SJSA1 (cell line): ENCODE results near the gene KRTAP10-2. TPM values are rescaled to one million over a fixed set of nuclear protein-coding genes. Genes with fewer than 3 reads are reported as not detected.
A peak's percentile ranks its signal among the peaks of the same experiment; 100 is the strongest.

Experiments used
- DNase-seq, 2 experiments: peaks; one replicate each; pipeline ENCODE4 v3.0.0-alpha.2; 2015 to 2020; ENCODE audit warnings: low spot score in 2 of 2, low read depth in 1 of 2
- H3K27ac ChIP-seq: fragments of 250-450 bp; sonication (Bioruptor Pico); 2 replicates; pipeline ENCODE4 v1.5.1; 2020; ENCODE audit warnings: mild to moderate bottlenecking, moderate library complexity
- H3K27me3 ChIP-seq: fragments of 250-450 bp; sonication (Bioruptor Pico); replicated peaks from 2 replicates; pipeline ENCODE4 v1.5.1; 2020; ENCODE audit warnings: mild to moderate bottlenecking, moderate library complexity
- H3K36me3 ChIP-seq: fragments of 250-450 bp; sonication (Bioruptor Pico); 2 replicates; pipeline ENCODE4 v1.5.1; 2020; ENCODE audit warnings: mild to moderate bottlenecking
- H3K4me1 ChIP-seq: fragments of 250-450 bp; sonication (Bioruptor Pico); replicated peaks from 2 replicates; pipeline ENCODE4 v1.6.1; 2021; ENCODE audit warnings: mild to moderate bottlenecking
- H3K4me3 ChIP-seq: fragments of 250-450 bp; sonication (Bioruptor Pico); 2 replicates; pipeline ENCODE4 v1.5.1; 2020; ENCODE audit warnings: mild to moderate bottlenecking
- H3K9me3 ChIP-seq: fragments of 250-450 bp; sonication (Bioruptor Pico); replicated peaks from 2 replicates; pipeline ENCODE4 v1.5.1; 2020; ENCODE audit warnings: mild to moderate bottlenecking
- total RNA-seq: library from RNA; depleted of rRNA; stranded (reverse); fragments of >200 nt; shearing (Covaris generic); gene quantifications from 2 replicates; pipeline ENCODE4 v1.2.3, GENCODE V29; 2014

Gene KRTAP10-2
- total RNA-seq, 1 experiment from 2014 or later, result not detected

DNA sequence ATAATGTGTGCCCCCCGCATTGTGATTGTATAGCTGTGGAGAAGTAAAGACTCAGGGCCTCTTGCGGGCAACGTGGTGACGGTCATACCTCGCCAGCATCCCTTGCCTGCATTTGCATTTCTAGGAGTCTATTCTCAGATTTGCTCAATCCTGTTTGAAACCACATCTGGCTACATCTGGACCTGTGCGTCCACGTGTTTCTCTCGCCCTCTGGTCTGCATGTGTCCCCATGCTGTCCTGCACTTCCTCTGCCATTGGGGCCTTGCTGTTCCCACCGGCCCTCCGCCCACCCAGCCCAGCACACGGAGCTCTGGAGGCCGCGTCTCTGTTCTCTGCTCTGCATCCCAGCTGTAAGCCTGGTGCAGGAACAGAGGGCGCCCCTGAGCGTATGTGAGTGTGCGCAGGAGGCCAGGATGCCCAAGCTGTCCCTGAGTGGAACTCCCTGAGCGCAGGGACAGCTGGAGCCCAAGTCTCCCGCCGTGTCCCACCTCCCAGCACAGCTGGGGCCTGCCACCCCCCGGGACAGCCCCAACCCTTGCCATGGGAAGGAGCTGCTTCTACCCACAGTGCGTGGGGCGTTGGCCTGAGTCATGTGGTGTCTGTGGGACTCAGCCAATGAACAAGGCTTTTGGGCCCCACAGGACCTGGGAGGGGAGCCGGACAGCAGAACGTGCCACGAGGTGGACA is 1.6 kb downstream of the KRTAP10-2 start:
- H3K27me3 ChIP-seq, result peaks cover 9% of the 10 kb centered on the region

DNA sequence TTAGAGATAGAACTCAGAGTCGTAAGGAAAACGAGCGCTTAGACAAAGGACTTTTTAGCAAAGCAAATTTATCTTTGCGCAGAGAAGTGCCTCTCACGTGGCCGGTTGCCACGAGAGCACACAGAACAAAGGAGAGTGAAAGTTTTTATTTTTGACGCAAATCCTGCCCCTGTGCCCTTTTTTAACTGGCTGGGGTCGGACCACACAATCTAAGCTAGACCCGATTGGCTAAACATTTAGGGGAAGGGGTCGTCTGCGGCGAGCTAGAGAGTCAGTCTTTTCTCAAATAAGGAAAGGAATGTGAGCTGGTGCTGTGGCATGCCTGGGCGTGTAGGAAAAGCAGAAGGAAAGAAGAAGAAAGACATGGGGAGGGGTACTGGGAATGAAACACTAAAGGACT is 2.4 kb downstream of the KRTAP10-2 start:
- H3K36me3 ChIP-seq, result no peaks in the 10 kb centered on the region
- no peak overlapping the region for H3K4me3 ChIP-seq
- no peaks in the 10 kb centered on the region for H3K4me1 ChIP-seq
- H3K27me3 ChIP-seq, result peaks cover 3% of the 10 kb centered on the region; the same call in 1 of the 2 replicates
- no peak for DNase-seq
- H3K9me3 ChIP-seq, result peaks cover 2% of the 10 kb centered on the region; the same call in 1 of the 2 replicates
- no peak overlapping the region for H3K27ac ChIP-seq

More for the DNA sequence above, 1.6 kb downstream of the KRTAP10-2 start:
- H3K4me1 ChIP-seq, result no peaks in the 10 kb centered on the region
- no peaks in the 10 kb centered on the region for H3K36me3 ChIP-seq
- no peak for DNase-seq
- no peak overlapping the region for H3K27ac ChIP-seq
- no peak overlapping the region for H3K4me3 ChIP-seq
- H3K9me3 ChIP-seq, result peaks cover 2% of the 10 kb centered on the region; the same call in 1 of the 2 replicates

DNA sequence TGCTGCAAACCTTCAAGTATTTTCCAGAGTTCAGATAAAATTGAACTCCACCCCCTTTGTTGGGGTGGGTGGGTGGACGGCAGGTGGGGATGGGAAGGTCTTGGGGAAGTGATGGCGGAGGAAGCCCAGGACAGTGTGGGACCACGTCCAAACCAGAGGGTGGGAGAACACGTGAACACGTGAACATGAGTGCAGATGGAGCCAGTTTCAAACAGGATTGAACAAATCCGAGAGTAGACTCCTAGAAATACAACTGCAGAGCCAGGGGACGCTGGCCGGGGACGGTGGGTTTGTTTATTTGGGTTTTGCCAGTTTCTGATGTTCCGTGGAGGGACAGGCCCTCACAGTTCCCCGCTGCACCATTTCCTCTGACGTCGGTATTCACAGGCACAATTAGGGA is 2.9 kb downstream of the KRTAP10-2 start:
- Histone ChIP-seq H3K9me3 (peaks cover 2% of the 10 kb centered on the region; the same call in 1 of the 2 replicates), H3K4me3 (no peak overlapping the region), H3K36me3 (no peaks in the 10 kb centered on the region), H3K27ac (no peak overlapping the region), H3K4me1 (no peaks in the 10 kb centered on the region), H3K27me3 (peaks cover 3% of the 10 kb centered on the region; the same call in 1 of the 2 replicates)
- DNase-seq, result no peak

DNA sequence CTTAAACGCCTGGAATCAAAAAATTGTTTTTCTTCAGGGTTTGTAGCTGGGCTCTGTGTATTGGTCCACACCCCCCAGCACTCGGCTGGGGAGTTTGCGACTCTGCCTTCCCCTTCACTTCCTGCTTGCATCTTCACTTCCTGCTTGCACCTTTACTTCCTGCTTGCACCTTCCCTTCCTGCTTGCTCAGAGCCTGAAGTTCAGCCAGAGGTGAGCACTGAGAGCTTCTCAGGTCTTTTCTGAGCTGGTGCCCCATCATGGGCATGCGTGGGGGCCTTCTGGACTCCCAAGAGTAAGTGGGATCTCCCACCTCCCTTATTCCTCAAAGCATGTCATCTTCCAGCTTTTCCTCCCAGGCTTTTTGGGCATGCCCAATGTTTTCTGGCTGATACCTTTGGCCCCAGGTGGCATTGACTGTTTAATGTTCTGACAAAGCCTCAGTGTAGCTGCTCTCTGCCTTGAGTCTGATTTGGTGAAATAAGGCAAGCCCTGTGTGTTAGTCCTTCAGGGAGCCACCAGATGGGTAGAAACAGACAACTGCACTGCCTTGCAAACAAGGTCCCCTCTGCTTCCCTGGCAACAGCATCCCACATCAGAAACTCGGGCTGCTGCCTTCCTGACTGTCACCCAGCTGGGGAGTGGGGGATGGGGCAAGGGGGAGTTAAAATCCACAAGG is 3.5 kb downstream of the KRTAP10-2 start:
- peaks cover 3% of the 10 kb centered on the region; the same call in 1 of the 2 replicates for H3K27me3 ChIP-seq

DNA sequence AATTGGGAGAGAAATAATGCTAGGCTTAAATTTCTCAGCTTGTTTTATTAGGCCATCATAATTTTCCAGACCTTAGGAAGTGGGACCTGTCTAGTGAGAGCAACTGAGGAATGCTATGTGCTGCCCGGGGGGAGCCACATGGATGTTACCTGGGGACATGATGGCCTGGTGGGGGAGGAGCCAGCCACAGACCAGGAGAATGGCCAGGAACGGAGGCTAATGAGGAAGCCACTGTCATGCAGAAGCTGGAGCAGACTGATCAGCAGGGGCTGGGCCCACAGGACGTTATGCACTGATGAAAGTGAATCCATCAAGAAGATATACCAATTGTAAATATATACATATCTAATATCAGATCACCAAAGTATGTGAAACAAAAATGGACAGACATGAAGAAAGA is 6.7 kb downstream of the KRTAP10-2 start:
- DNase-seq, result no peak
- Histone ChIP-seq H3K36me3 (no peaks in the 10 kb centered on the region), H3K4me1 (no peaks in the 10 kb centered on the region), H3K27me3 (peaks cover 3% of the 10 kb centered on the region; the same call in 1 of the 2 replicates), H3K9me3 (peaks cover 2% of the 10 kb centered on the region; the same call in 1 of the 2 replicates), H3K4me3 (no peak overlapping the region), H3K27ac (no peak overlapping the region)

More for the DNA sequence above, 3.5 kb downstream of the KRTAP10-2 start:
- Histone ChIP-seq H3K9me3 (peaks cover 2% of the 10 kb centered on the region; the same call in 1 of the 2 replicates), H3K4me1 (no peaks in the 10 kb centered on the region), H3K36me3 (no peaks in the 10 kb centered on the region), H3K27ac (no peak overlapping the region), H3K4me3 (no peak overlapping the region)
- DNase-seq, result no peak

DNA sequence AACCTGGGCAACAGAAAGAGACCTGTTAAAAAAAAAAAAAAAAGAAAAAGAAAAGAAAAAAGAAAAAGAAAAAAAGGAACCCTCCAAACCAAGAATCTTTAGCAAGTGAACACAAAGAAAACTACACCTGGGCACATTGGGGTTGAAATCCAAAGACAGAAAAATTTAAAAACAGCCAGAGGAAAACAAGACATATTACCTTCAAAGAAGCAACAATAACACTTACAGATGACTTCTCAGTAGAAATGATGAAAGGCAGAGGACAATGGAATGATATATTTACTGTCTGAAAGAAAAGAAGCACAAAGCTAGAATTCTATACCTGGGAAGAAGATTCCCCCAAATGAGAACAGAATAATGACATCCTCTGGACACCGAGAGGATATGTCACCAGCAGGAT is 8.6 kb downstream of the KRTAP10-2 start:
- Histone ChIP-seq H3K36me3 (no peaks in the 10 kb centered on the region), H3K4me1 (no peaks in the 10 kb centered on the region), H3K4me3 (no peak overlapping the region), H3K27me3 (no peaks in the 10 kb centered on the region; the same call in 1 of the 2 replicates), H3K9me3 (peaks cover 2% of the 10 kb centered on the region; the same call in 1 of the 2 replicates), H3K27ac (no peak overlapping the region)
- no peak for DNase-seq

DNA sequence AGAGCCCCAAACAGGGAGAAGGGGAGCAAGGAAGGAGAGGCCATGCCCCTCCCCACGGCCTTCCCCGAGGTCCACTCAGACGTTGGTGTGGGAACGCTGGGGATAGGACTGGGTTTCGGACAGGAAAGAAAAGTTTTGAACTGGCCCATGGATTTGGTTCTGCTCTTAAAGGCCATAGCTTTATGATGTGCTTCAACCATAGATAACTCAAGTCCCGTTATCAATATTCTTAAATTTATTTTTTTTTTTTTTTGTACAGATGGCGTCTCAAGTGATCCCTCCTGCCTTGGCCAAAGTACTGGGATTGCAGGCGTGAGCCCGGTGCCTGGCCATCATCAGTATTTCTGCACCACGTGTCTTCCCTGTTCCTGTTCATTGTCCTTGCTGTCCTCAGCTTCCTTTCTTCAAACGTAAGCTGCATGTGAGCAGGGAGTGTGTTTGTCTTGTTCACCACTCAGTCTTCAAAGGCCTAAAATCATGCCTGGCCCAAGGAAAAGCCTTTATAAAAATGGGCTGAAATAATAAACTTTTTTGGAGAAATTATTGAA is 10.5 kb downstream of the KRTAP10-2 start:
- no peaks in the 10 kb centered on the region for H3K4me1 ChIP-seq
- H3K27ac ChIP-seq, result no peak overlapping the region
- peaks cover 3% of the 10 kb centered on the region; the same call in 1 of the 2 replicates for H3K27me3 ChIP-seq
- no peak overlapping the region for H3K4me3 ChIP-seq
- H3K9me3 ChIP-seq, result no peaks in the 10 kb centered on the region
- H3K36me3 ChIP-seq, result no peaks in the 10 kb centered on the region
- DNase-seq, result no peak

DNA sequence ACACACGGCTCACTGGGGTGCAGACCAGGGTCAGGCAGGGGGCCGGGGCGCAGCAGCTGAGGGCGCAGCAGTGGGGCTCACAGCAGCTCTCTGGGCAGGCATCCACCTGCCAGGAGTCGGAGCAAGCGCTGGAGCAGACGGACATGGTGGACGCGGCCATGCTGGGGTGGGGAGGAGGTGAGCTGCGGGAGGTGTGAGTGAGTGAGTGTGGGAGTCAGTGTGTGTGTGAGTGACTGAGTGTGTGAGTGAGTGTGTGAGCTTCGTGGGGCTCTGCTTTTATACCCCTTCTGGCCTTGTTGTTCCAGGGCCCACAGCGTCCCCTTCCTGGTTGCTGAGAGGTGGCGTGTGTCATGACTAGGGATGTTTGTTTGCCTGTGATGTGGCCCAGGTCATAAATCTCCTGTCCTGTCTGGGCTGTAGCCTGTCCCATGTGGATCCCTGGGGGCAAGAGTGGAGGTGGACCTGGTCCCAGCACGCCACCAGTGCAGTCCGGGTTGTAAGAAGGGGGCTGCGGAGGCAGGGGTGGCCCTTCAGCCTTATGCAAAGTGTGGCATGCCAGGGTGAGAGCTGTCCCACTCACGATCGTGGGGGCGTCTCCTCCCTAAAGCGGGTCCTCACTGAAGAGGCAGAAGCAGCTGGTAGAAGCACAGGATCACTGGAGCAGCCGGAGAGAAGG is 11.2 kb downstream of the KRTAP10-2 start, which contains the start of gene KRTAP10-1:
Gene KRTAP10-1, minus strand, starts transcription at position 205 of the 676 bp plus-strand sequence. Its CDS starts 45 bp downstream, at position 160.
- DNase-seq, result no peak
- Histone ChIP-seq H3K27ac (no peak within 1 kb of the TSS), H3K4me3 (no peak within 1 kb of the TSS), H3K27me3 (peaks cover 3% of the 10 kb centered on the region; the same call in 1 of the 2 replicates), H3K4me1 (no peaks in the 10 kb centered on the region), H3K36me3 (no peaks in the 10 kb centered on the region), H3K9me3 (no peaks in the 10 kb centered on the region)

DNA sequence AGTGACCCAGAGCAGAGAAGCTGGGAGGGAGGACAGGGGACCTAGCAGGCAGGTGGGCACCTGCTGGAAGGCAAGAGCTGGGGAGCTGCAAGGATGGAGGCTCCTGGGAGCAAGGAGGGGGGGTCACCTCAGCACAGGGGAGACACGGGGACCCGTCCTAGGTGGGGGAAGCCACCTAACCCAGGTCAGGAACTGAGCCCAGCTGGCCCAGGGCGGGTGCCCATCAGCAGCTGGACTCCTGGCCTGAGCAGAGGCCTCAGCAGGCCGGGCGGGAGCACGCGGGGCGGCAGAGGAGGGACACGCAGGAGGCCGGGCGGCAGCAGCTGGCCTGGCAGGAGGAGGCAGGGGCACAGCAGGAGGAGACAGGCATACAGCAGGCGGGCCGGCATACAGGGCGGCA is 12.3 kb downstream of the KRTAP10-2 start:
- Histone ChIP-seq H3K4me1 (no peaks in the 10 kb centered on the region), H3K27ac (no peak overlapping the region), H3K4me3 (no peak overlapping the region), H3K27me3 (peaks cover 3% of the 10 kb centered on the region; the same call in 1 of the 2 replicates), H3K9me3 (no peaks in the 10 kb centered on the region), H3K36me3 (no peaks in the 10 kb centered on the region)
- no peak for DNase-seq

DNA sequence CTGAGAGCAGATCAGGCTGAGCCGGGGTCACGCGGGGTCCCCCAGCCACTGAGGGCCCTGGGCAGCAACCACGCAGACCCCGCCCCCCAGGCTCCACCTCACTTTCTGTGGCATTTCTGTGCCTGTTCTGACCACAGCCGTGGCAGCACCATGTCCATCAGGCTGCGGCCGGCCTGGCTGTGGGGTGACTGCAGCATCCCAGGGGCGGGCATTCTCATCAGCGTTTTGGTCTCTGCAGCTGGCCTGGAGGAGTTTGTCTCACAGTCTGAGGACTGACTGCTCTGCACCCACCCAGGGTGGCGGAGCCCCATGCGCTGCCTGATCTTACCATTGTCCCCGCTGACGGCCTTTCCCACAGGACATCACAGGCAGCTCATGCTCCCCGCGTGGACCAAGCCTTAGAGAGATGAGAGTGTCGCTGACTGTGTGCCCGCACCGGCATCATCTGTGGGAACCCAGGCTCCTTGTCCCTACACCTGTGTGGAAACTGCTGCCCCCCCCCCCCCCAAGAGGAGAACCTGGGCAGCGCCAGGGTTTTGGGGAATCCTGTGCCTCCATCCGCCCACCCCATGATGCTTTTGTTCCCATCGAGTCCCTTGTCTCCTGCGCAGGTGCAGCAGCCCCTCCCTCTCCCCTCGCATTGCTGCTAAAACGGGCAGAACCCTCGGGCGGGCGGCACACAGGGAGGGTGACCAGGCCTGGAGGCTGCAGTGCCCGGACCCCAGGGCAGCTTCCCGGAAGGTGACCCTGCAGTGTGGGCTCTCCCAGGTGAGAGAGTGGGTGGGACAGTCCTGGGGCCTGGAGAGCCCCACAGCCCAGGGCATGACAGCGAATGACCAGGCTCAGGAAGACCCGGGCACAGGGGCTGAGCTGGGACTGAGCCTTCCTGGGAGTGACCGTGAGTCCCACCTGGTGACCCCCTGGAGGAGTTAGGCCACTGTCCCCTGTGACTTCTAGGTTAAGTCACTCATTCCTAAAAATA is 13.1 kb downstream of the KRTAP10-2 start:
- H3K27me3 ChIP-seq, result peaks cover 3% of the 10 kb centered on the region; the same call in 1 of the 2 replicates
- no peak for DNase-seq
- no peak overlapping the region for H3K4me3 ChIP-seq
- no peaks in the 10 kb centered on the region for H3K9me3 ChIP-seq
- H3K27ac ChIP-seq, result no peak overlapping the region
- no peaks in the 10 kb centered on the region for H3K4me1 ChIP-seq
- H3K36me3 ChIP-seq, result no peaks in the 10 kb centered on the region

DNA sequence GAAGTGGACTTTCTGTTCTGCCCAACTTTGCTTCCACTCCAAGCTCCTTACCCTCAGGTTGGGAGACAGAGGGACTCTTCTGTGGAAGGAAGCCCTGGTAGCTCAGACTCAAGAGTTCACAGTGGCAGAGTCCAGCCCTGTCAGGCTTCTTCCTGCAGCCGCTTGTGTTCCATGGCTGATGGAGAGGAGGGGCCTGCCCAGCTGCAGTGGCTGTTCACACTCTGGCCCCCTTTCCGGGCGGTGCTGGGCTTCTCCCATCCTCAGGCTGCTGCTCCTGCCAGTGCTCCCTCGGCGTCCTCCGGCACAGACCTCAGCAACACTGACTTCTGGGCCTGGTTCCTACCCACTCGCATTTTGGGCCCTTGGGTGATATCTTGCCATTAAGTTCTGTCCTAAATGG is 15.3 kb downstream of the KRTAP10-2 start:
- Histone ChIP-seq H3K36me3 (no peaks in the 10 kb centered on the region), H3K27me3 (peaks cover 3% of the 10 kb centered on the region; the same call in 1 of the 2 replicates), H3K9me3 (no peaks in the 10 kb centered on the region), H3K27ac (no peak overlapping the region), H3K4me1 (no peaks in the 10 kb centered on the region), H3K4me3 (no peak overlapping the region)
- peak in 1 of 2 experiments; percentile 38 for DNase-seq

DNA sequence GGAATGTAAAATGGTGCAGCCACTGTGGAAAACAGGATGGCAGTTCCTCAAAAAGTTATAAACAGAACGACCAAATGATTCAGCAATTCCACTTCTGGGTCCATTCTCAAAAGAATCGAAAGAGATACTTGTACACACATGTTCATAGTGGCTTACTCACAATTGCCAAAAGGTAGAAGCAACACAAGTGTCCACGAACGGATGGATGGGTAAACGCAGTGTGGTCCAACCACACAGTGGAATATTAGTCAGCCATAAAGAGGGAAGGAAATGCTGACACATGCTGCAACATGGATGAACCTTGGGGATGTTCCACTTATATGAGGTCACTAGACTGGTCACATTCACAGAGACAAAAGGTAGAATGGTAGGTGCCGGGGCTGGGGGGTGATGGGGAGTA is 16.6 kb downstream of the KRTAP10-2 start:
- Histone ChIP-seq H3K9me3 (no peaks in the 10 kb centered on the region), H3K27ac (no peak overlapping the region)
- no peak for DNase-seq

More for the DNA sequence above, 16.6 kb downstream of the KRTAP10-2 start:
- H3K4me3 ChIP-seq, result no peak overlapping the region
- no peaks in the 10 kb centered on the region for H3K36me3 ChIP-seq
- no peaks in the 10 kb centered on the region for H3K4me1 ChIP-seq
- H3K27me3 ChIP-seq, result peaks cover 3% of the 10 kb centered on the region; the same call in 1 of the 2 replicates
